ENCODE measurements around the gene SACM1L.
"Not testable (repeated sequence)": the region's sequence is repeated elsewhere in the genome, so short reads cannot be mapped to it uniquely, and the experiment has no call there.

Gene SACM1L

GRCh38 chr3:45695166-45695565 lies 6.0 kb downstream of the SACM1L start:
- not testable (repeated sequence) for DNase-seq

- DNase-seq = no peak
Observed at GRCh38 chr3:45700570-45701073, 11.4 kb downstream of the SACM1L start.

DNA sequence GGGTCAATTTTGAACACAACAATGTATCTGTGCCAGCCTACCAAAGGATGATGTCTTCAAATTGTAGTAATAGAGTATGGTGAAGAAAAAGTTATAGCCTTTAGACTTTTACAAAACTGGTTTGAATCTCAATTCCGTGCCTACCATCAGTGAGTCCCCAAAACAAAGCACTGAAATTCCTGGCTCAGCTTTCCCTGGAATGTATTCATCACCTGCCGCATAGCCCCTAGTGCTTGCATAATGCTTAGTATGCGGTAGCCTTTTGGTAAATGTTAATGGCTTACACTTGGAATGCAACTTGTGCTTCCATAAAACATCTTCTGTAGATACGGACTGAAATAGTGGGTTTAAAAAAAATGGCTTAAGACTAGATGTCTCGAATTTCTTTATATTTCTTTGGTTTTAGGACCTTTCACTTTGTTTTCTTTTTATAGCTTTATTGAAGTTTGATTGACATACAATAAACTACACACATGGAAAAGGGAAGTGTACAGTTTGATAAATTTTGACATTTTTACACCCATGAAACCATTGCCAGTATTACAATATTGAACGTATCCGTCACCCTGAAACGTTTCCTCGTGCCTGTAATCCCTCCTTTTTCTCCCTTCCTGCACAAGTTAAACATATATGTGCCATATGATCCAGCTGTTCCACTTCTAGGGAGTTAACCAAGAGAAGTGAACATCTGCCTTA lies 12.1 kb downstream of the SACM1L start:
- no peak for DNase-seq

- no peak for DNase-seq
Observed at GRCh38 chr3:45704301-45704943, 15.2 kb downstream of the SACM1L start.

GRCh38 chr3:45705839-45706808 lies 16.9 kb downstream of the SACM1L start:
- no peak for DNase-seq

DNA sequence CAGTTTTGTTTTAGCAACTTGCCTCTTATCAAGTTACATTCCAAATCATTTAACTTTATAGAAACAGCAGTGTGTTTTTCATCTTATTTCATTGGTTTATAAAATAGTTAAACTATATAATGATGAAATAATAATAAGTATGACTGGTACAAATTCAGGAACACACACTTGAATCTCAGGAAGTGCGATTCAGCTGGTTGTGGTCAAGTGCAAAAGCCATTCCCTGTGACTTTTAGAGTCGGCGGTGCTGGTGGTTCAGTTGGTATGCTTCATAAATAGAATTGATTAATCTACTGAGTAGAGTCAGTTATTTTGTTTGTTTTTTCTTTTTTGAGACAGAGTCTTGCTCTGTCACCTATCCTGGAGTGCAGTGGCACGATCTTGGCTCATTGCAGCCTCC lies 22.7 kb downstream of the SACM1L start:
- no peak for DNase-seq

- DNase-seq = no peak
Observed at GRCh38 chr3:45712434-45713110, 23.4 kb downstream of the SACM1L start.

DNA sequence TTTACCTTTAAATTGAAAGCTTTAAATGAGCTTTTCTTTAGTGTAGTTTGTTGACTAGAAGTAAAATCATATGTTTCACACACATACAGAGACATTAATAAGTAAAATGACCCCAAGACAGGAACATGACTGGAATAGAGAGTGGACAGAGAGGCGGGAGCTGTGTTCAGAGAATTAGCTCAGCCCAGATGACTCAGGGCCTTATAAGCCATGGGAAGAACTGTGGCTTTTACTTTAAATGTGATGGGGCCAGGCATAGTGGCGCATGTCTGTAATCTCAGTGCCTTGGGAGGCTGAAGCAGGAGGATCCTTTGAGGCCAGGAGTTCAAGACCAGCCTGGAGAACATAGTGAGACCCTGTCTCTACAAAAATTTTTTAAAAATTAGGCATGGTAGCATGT lies 26.7 kb downstream of the SACM1L start:
- no peak for DNase-seq

DNA sequence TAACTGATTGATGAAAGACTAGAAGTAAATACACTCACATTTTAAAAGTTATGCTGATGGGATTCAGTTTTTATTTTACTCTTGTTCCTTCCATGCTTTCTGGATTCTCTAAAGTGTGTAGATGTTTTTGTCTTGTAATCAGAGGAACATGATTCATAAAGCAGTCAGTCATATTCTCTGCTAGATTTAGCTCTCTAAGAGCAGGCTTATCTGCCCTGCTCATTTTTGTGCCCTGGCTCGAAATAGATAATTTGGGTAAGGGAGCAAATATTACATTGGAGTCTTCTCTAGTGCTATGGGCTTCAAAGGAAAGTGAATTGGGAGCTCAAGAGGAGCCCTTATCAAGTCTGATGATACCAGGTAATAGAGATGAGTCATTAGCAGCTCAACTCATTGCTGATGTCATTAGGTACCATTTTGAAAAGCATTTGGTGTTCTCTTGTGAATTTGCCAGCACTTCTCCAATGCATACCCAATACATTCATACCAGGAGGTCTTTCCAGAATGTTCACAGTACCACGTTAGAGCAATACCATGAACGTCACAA lies 27.7 kb downstream of the SACM1L start:
- no peak for DNase-seq

- no peak for DNase-seq
Observed at GRCh38 chr3:45719655-45720487, 30.7 kb downstream of the SACM1L start.

- DNase-seq = no peak
Observed at GRCh38 chr3:45724911-45725310, 35.7 kb downstream of the SACM1L start.

GRCh38 chr3:45729614-45730013 lies 40.4 kb downstream of the SACM1L start:
- no peak for DNase-seq

GRCh38 chr3:45730409-45731154 lies 41.4 kb downstream of the SACM1L start:
- DNase-seq = no peak

DNA sequence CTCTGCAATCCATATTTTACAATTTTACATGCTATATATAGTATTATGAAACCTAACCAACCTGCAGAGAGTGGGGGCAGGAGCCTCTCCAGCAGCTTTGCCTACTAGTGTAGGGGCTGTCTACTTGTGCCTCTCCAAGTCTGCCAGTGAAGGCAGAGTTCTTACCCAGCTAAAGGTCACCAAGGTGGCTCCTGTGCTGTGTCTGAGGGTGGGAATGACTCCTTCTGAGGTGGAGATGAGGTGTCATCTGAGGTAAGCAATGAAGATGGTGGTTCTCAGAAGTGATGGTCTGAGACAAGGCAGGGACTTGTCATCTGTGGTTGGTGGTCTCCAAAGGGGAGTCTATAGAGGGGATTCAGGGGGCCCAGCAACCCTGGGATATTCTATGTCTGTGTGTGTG lies 47.5 kb downstream of the SACM1L start:
- no peak for DNase-seq

DNA sequence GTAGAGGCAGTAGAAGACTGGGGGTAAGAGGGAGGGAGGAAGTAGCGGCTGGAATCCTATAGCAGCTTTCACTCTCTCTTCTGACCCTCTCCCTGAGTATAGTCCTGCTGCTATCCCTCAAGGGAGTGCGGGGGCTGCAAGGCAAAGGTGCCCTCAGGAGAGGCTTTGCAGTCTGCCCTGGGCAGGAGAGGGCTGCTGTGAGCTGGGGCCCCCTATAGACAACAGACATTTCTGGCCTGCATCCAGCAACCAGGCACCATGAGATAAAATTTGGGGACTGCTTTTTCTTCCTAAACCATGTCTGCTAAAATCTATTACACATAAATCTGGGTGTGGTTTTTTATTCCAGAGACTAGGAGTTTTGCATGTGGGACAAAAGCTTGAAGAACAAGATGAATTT lies 48.0 kb downstream of the SACM1L start:
- DNase-seq = no peak

- no peak for DNase-seq
Observed at GRCh38 chr3:45739991-45740390, 50.8 kb downstream of the SACM1L start.

- DNase-seq = no peak
Observed at GRCh38 chr3:45741247-45741646, 52.1 kb downstream of the SACM1L start.

- DNase-seq = no peak
Observed at GRCh38 chr3:45741742-45742460, 52.7 kb downstream of the SACM1L start.

DNA sequence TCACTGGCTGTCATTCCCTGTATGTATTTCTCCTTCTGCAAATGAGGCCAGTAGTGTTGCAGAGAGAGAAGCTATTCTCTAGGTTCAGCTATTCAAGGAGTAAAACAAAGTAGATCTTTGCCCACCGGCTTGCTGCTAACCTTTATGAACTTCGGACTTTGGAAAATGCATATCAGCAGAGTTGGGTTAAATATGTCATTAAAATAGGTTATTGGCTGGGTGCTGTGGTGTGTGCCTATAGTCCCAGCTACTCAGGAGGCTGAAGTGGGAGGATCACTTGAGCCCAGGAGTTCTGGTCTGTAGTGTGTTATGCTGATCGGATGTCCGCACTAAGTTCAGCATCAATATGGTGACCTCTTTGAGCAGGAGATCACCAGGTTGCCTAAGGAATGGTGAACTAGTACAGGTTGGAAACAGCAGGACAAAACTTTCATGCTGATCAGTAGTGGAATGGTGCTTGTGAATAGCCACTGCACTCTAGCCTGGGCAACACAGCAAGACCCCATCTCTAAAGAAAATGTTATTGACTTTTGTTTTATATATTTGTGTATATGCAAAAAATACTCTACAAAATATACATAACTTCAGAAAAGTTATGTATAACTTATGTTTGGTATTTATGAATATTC lies 53.4 kb downstream of the SACM1L start:
- DNase-seq = no peak

Data from cerebellar nuclear complex (tissue), 1 donor.